Neural cell (in vitro differentiated cells): ENCODE data around the gene L2HGDH. TPM values are rescaled to one million over a fixed set of nuclear protein-coding genes. Genes with fewer than 3 reads are reported as not detected.

Experiments
- H2AFZ ChIP-seq: fragments of 200-600, 300-800 bp; sonication (generic), shearing (Covaris generic); 2 replicates; pipeline ENCODE4 v1.6.0; 2014; ENCODE audit warnings: low read depth, mild to moderate bottlenecking, antibody characterized with exemption, low read length, moderate library complexity
- H3F3A ChIP-seq: fragments of 200-600 bp; shearing (Covaris generic); 2 replicates; pipeline ENCODE4 v1.6.1; 2016; ENCODE audit warnings: mild to moderate bottlenecking, moderate library complexity, mixed read lengths, antibody characterized with exemption, low read length; ENCODE audit not compliant: insufficient read depth, poor library complexity, severe bottlenecking
- H3K27ac ChIP-seq: fragments of 200-600, 300-800 bp; sonication (generic), shearing (Covaris generic); 2 replicates; pipeline ENCODE4 v1.5.1; 2014; ENCODE audit warnings: mild to moderate bottlenecking, low read length, moderate library complexity
- H3K27me3 ChIP-seq: fragments of 300-800, 200-600 bp; sonication (generic), shearing (Covaris generic); 2 replicates; pipeline ENCODE4 v1.6.0; 2014; ENCODE audit warnings: mild to moderate bottlenecking, low read depth, low read length, moderate library complexity; ENCODE audit not compliant: insufficient read depth
- H3K36me3 ChIP-seq: fragments of 300-800, 200-600 bp; sonication (generic), shearing (Covaris generic); 2 replicates; pipeline ENCODE4 v1.5.1; 2014; ENCODE audit warnings: mild to moderate bottlenecking, antibody characterized with exemption, low read length, moderate library complexity; ENCODE audit not compliant: insufficient read depth
- H3K4me2 ChIP-seq: fragments of 300-800, 200-600 bp; sonication (generic), shearing (Covaris generic); 2 replicates; pipeline ENCODE4 v1.6.0; 2014; ENCODE audit warnings: mild to moderate bottlenecking, low read length
- H3K4me3 ChIP-seq: fragments of 300-800, 200-600 bp; sonication (generic), shearing (Covaris generic); 2 replicates; pipeline ENCODE4 v1.5.1; 2014; ENCODE audit warnings: mild to moderate bottlenecking, low read length, moderate library complexity
- H3K79me2 ChIP-seq: fragments of 200-600 bp; shearing (Covaris generic); replicated peaks from 2 replicates; pipeline ENCODE4 v1.6.0; 2014; ENCODE audit warnings: mild to moderate bottlenecking, low read length, moderate library complexity; ENCODE audit not compliant: insufficient read depth
- H3K9ac ChIP-seq: fragments of 300-800, 200-600 bp; sonication (generic), shearing (Covaris generic); 2 replicates; pipeline ENCODE4 v1.6.1; 2016; ENCODE audit warnings: mild to moderate bottlenecking, low read length, mixed read lengths
- H3K9me2 ChIP-seq: fragments of 200-600 bp; shearing (Covaris generic); 2 replicates; pipeline ENCODE4 v1.6.1; 2016; ENCODE audit warnings: mild to moderate bottlenecking, low read length, mixed read lengths; ENCODE audit not compliant: insufficient read depth
- H3K9me3 ChIP-seq: fragments of 200-600, 300-800 bp; sonication (generic), shearing (Covaris generic); 2 replicates; pipeline ENCODE4 v1.6.1; 2016; ENCODE audit warnings: mild to moderate bottlenecking, mixed run types, low read length, moderate library complexity, mixed read lengths
- H4K20me1 ChIP-seq: fragments of 200-600 bp; shearing (Covaris generic); 2 replicates; pipeline ENCODE4 v1.6.1; 2016; ENCODE audit warnings: mild to moderate bottlenecking, mixed run types; ENCODE audit not compliant: insufficient read depth
- EP300 ChIP-seq: fragments of 450-650 bp; conservative IDR thresholded peaks from 2 replicates; pipeline ENCODE4 v1.6.1; 2014; ENCODE audit warnings: antibody characterized with exemption, mild to moderate bottlenecking, moderate library complexity; ENCODE audit not compliant: poor library complexity, severe bottlenecking
- EZH2 ChIP-seq: fragments of 200-600, 300-800 bp; shearing (Covaris generic), sonication (generic); IDR thresholded peaks from 2 replicates; pipeline ENCODE4 v1.6.1; 2014; ENCODE audit warnings: antibody characterized with exemption, low read length, borderline replicate concordance, mild to moderate bottlenecking; ENCODE audit not compliant: insufficient read depth, poor library complexity, severe bottlenecking
- MXI1 ChIP-seq: fragments of 450-650 bp; conservative IDR thresholded peaks from 2 replicates; pipeline ENCODE4 v1.6.1; 2014; ENCODE audit warnings: antibody characterized with exemption, mild to moderate bottlenecking; ENCODE audit not compliant: poor library complexity, severe bottlenecking
- POLR2AphosphoS5 ChIP-seq: IDR thresholded peaks from 2 replicates; pipeline ENCODE4 v1.6.1; 2012
- RAD21 ChIP-seq: fragments of 450-650 bp; conservative IDR thresholded peaks from 2 replicates; pipeline ENCODE4 v1.6.1; 2014; ENCODE audit warnings: antibody characterized with exemption, mild to moderate bottlenecking, moderate library complexity
- SMC3 ChIP-seq: fragments of 450-650 bp; conservative IDR thresholded peaks from 2 replicates; pipeline ENCODE4 v1.6.1; 2014; ENCODE audit warnings: antibody characterized with exemption, mild to moderate bottlenecking, moderate library complexity; ENCODE audit not compliant: poor library complexity
- TAF1 ChIP-seq: IDR thresholded peaks from 2 replicates; pipeline ENCODE4 v1.6.1; 2012; ENCODE audit warnings: low read depth
- polyA plus RNA-seq: library from polyadenylated mRNA; depleted of rRNA; stranded (reverse); fragments of >200 nt; gene quantifications from 2 replicates; pipeline ENCODE4 v1.2.3, GENCODE V29; 2014
- TF ChIP-seq, protein P1 (sequence below): fragments of 450-650 bp; IDR thresholded peaks from 2 replicates; pipeline ENCODE4 v1.5.1; 2014; ENCODE audit warnings: antibody characterized with exemption, mild to moderate bottlenecking, moderate library complexity; ENCODE audit not compliant: poor library complexity, severe bottlenecking
- TF ChIP-seq, protein P2 (sequence below): IDR thresholded peaks from 2 replicates; pipeline ENCODE4 v1.6.1; 2012; ENCODE audit warnings: borderline replicate concordance

The L2HGDH gene
- polyA plus RNA-seq, 1 donor from 2014 or later, result 8.9 TPM

DNA sequence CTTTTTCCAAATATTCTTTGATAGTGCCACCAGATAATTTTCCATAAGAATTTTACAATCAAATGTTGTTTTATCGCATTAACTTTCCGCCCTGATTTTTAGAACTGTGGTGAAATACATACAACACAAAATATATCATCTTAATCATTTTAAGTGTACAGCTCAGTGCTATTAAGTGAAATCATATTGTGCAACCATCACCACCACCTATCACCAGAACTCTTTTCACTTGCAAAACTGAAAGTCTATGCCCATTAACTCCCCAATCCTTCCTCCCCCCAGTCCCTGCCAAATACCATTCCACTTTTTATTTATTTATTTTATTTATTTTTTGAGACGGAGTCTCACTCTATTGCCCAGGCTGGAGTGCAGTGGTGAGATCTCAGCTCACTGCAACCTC is 48.1 kb upstream of the L2HGDH start:
- Histone ChIP-seq H3F3A (no peaks in the 10 kb centered on the region), H3K4me2 (no peak overlapping the region), H3K9ac (no peak overlapping the region), H3K79me2 (no peaks in the 10 kb centered on the region), H3K27ac (no peak overlapping the region), H4K20me1 (no peaks in the 10 kb centered on the region), H3K9me3 (no peaks in the 10 kb centered on the region), H2AFZ (no peak overlapping the region), H3K9me2 (no peaks in the 10 kb centered on the region), H3K4me3 (no peak overlapping the region), H3K36me3 (no peaks in the 10 kb centered on the region), H3K27me3 (no peaks in the 10 kb centered on the region)
- TF ChIP-seq POLR2AphosphoS5 (no peak), MXI1 (no peak), RAD21 (no peak), EZH2 (no peak), SMC3 (no peak), TAF1 (no peak), EP300 (no peak)
- TF ChIP-seq, protein P1, sequence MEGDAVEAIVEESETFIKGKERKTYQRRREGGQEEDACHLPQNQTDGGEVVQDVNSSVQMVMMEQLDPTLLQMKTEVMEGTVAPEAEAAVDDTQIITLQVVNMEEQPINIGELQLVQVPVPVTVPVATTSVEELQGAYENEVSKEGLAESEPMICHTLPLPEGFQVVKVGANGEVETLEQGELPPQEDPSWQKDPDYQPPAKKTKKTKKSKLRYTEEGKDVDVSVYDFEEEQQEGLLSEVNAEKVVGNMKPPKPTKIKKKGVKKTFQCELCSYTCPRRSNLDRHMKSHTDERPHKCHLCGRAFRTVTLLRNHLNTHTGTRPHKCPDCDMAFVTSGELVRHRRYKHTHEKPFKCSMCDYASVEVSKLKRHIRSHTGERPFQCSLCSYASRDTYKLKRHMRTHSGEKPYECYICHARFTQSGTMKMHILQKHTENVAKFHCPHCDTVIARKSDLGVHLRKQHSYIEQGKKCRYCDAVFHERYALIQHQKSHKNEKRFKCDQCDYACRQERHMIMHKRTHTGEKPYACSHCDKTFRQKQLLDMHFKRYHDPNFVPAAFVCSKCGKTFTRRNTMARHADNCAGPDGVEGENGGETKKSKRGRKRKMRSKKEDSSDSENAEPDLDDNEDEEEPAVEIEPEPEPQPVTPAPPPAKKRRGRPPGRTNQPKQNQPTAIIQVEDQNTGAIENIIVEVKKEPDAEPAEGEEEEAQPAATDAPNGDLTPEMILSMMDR, result no peak
- TF ChIP-seq, protein P2, sequence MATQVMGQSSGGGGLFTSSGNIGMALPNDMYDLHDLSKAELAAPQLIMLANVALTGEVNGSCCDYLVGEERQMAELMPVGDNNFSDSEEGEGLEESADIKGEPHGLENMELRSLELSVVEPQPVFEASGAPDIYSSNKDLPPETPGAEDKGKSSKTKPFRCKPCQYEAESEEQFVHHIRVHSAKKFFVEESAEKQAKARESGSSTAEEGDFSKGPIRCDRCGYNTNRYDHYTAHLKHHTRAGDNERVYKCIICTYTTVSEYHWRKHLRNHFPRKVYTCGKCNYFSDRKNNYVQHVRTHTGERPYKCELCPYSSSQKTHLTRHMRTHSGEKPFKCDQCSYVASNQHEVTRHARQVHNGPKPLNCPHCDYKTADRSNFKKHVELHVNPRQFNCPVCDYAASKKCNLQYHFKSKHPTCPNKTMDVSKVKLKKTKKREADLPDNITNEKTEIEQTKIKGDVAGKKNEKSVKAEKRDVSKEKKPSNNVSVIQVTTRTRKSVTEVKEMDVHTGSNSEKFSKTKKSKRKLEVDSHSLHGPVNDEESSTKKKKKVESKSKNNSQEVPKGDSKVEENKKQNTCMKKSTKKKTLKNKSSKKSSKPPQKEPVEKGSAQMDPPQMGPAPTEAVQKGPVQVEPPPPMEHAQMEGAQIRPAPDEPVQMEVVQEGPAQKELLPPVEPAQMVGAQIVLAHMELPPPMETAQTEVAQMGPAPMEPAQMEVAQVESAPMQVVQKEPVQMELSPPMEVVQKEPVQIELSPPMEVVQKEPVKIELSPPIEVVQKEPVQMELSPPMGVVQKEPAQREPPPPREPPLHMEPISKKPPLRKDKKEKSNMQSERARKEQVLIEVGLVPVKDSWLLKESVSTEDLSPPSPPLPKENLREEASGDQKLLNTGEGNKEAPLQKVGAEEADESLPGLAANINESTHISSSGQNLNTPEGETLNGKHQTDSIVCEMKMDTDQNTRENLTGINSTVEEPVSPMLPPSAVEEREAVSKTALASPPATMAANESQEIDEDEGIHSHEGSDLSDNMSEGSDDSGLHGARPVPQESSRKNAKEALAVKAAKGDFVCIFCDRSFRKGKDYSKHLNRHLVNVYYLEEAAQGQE, result no peak

DNA sequence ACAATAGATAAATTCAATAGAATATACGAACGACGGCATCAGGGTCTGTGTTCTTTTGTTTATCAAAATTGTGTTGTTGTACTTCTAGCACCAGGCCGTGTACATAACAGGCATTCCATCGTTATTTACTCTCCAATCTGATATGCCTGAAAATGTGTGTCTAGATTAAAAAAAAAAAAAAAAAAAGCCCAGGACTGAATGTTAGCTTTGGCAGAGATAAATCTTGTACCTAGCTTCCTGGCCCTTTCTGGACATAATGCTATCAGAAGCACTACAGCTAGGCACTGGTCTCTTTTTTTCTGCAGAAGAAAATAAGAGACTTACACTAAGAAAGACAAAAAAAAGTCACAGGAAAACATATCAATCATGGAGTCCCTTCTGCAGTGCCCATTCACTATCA is 47.6 kb upstream of the L2HGDH start:
- H3K36me3 ChIP-seq, result no peaks in the 10 kb centered on the region
- H3K9ac ChIP-seq, result no peak overlapping the region
- H3F3A ChIP-seq, result no peaks in the 10 kb centered on the region
- no peaks in the 10 kb centered on the region for H3K79me2 ChIP-seq
- H3K4me2 ChIP-seq, result no peak overlapping the region
- no peaks in the 10 kb centered on the region for H3K27me3 ChIP-seq
- TF ChIP-seq POLR2AphosphoS5 (no peak), EZH2 (no peak), EP300 (no peak), TAF1 (no peak)
- no peak overlapping the region for H3K27ac ChIP-seq
- no peak overlapping the region for H3K4me3 ChIP-seq
- no peaks in the 10 kb centered on the region for H3K9me3 ChIP-seq
- no peaks in the 10 kb centered on the region for H3K9me2 ChIP-seq
- no peaks in the 10 kb centered on the region for H4K20me1 ChIP-seq
- no peak overlapping the region for H2AFZ ChIP-seq
